WTC11 (cell line): ENCODE measurements around the gene EGR4. TPM values are rescaled to one million over a fixed set of nuclear protein-coding genes. Genes with fewer than 3 reads are reported as not detected.

Experiments used
- ATAC-seq: fragments of 200-7000 bp; cut with Tn5 transposase; 2 replicates; pipeline ENCODE4 v1.10.0; 2021; ENCODE audit warnings: mild to moderate bottlenecking, moderate library complexity
- Bru-seq: library from RNA; stranded (reverse); fragments of 400-500 nt; gene quantifications from one replicate; lab custom pipeline; 2021; lab: Mats Ljungman, UMichigan
- CTCF ChIA-PET: fragments of 300-600 bp; sonication (Branson Sonifier 250); formaldehyde crosslinking; loops from one replicate; lab custom pipeline; 2021; ENCODE audit warnings: antibody characterized with exemption; lab: Charles Lee
- POLR2A ChIA-PET: fragments of 350-600 bp; sonication (Branson Sonifier 250); formaldehyde crosslinking; loops from one replicate; lab custom pipeline; 2021; ENCODE audit warnings: antibody characterized with exemption; lab: Charles Lee
- DNase-seq: peaks from one replicate; pipeline ENCODE4 v3.0.0; 2021; ENCODE audit warnings: low spot score
- H3K27ac Mint-ChIP-seq: 2 replicates; pipeline ENCODE4 v1.8.0; 2021; ENCODE audit warnings: mixed read lengths
- H3K27me3 Mint-ChIP-seq: 2 replicates; pipeline ENCODE4 v1.8.0; 2021; ENCODE audit warnings: low read depth, mild to moderate bottlenecking, moderate library complexity, mixed read lengths
- H3K36me3 Mint-ChIP-seq: 2 replicates; pipeline ENCODE4 v1.8.0; 2021; ENCODE audit warnings: mixed read lengths
- H3K4me1 Mint-ChIP-seq: 2 replicates; pipeline ENCODE4 v1.8.0; 2022; ENCODE audit warnings: mixed read lengths
- H3K4me3 Mint-ChIP-seq: 2 replicates; pipeline ENCODE4 v1.8.0; 2021; ENCODE audit warnings: mild to moderate bottlenecking, moderate library complexity, mixed read lengths
- H3K9me3 Mint-ChIP-seq: 2 replicates; pipeline ENCODE4 v1.8.0; 2021; ENCODE audit warnings: mixed read lengths
- CREM ChIP-seq: sonication (generic); formaldehyde crosslinking; IDR thresholded peaks from 2 replicates; pipeline ENCODE4 v1.8.1; 2022; ENCODE audit warnings: mild to moderate bottlenecking, missing genetic modification reagents, moderate library complexity
- E2F5 ChIP-seq: sonication (generic); formaldehyde crosslinking; IDR thresholded peaks from 2 replicates; pipeline ENCODE4 v1.8.1; 2022; ENCODE audit warnings: mild to moderate bottlenecking, moderate library complexity, missing genetic modification reagents
- EMX1 ChIP-seq: fragments of 250-450 bp; sonication (Bioruptor Pico); IDR thresholded peaks from 2 replicates; pipeline ENCODE4 v1.8.0; 2021; ENCODE audit warnings: mild to moderate bottlenecking
- FOXK1 ChIP-seq: sonication (generic); formaldehyde crosslinking; IDR thresholded peaks from 2 replicates; pipeline ENCODE4 v1.8.0; 2022; ENCODE audit warnings: mild to moderate bottlenecking, moderate library complexity, missing genetic modification reagents
- FOXP1 ChIP-seq: sonication (generic); formaldehyde crosslinking; IDR thresholded peaks from 2 replicates; pipeline ENCODE4 v1.8.0; 2022; ENCODE audit warnings: missing genetic modification reagents, mild to moderate bottlenecking, moderate library complexity, borderline replicate concordance
- FOXP4 ChIP-seq: sonication (generic); formaldehyde crosslinking; IDR thresholded peaks from 2 replicates; pipeline ENCODE4 v1.8.0; 2022; ENCODE audit warnings: mild to moderate bottlenecking, missing genetic modification reagents
- HMGXB4 ChIP-seq: sonication (generic); formaldehyde crosslinking; IDR thresholded peaks from 2 replicates; pipeline ENCODE4 v1.8.1; 2023; ENCODE audit warnings: mild to moderate bottlenecking, moderate library complexity, missing genetic modification reagents
- JUN ChIP-seq: sonication (generic); formaldehyde crosslinking; IDR thresholded peaks from 2 replicates; pipeline ENCODE4 v1.8.0; 2023; ENCODE audit warnings: mild to moderate bottlenecking, missing genetic modification reagents
- NFYB ChIP-seq: sonication (generic); formaldehyde crosslinking; conservative IDR thresholded peaks from 2 replicates; pipeline ENCODE4 v1.8.0; 2022; ENCODE audit warnings: low read depth, missing genetic modification reagents
- PREB ChIP-seq: sonication (generic); formaldehyde crosslinking; IDR thresholded peaks from 2 replicates; pipeline ENCODE4 v1.8.1; 2022; ENCODE audit warnings: mild to moderate bottlenecking, missing genetic modification reagents, moderate library complexity, borderline replicate concordance
- SP1 ChIP-seq: sonication (generic); formaldehyde crosslinking; conservative IDR thresholded peaks from 2 replicates; pipeline ENCODE4 v1.8.1; 2022; ENCODE audit warnings: missing genetic modification reagents
- TP53 ChIP-seq: sonication (generic); formaldehyde crosslinking; IDR thresholded peaks from 2 replicates; pipeline ENCODE4 v1.8.1; 2023; ENCODE audit warnings: mild to moderate bottlenecking, missing genetic modification reagents
- ZNF281 ChIP-seq: sonication (generic); formaldehyde crosslinking; IDR thresholded peaks from 2 replicates; pipeline ENCODE4 v1.8.0; 2023; ENCODE audit warnings: mild to moderate bottlenecking, missing genetic modification reagents
- long read RNA-seq, 3 experiments: library from RNA in 1 of 3; library from capped mRNA in 1 of 3; library from polyadenylated mRNA in 1 of 3; unstranded in 2 of 3; stranded (forward) in 1 of 3; transcript quantifications; one replicate each; pipeline ENCODE4 v2.0.0, GENCODE V29; 2021
- total RNA-seq: library from RNA; stranded (reverse); gene quantifications from 3 replicates; pipeline ENCODE4 v1.2.3, GENCODE V29; 2021

Gene EGR4
- total RNA-seq (0.09 to 0.14 TPM (median 0.13 TPM) in 3 replicates), Bru-seq, nascent RNA (not detected)
- long read RNA-seq, experiment 1 = 0 reads
- long read RNA-seq, experiment 2 = 0 reads
- long read RNA-seq, experiment 3 = 0 reads

GRCh38 chr2:73293534-73294171, at the start of gene EGR4:
TSS of gene EGR4 (minus strand) at chr2:73293548. CDS start at chr2:73293317, 231 bp downstream.
- POLR2A ChIA-PET = interaction anchor here (1.1 kb wide), 1 partner anchor 59 kb away, joined by 3 read pairs; the partner anchor contains the start of gene CCT7

GRCh38 chr2:73341039-73341438, 47.7 kb upstream of the EGR4 start:
- H3K9me3 Mint-ChIP-seq = no peaks in the 10 kb centered on the region
- TF ChIP-seq PREB (CRISPR knock-in tag) = no peak
- TF ChIP-seq EMX1 (CRISPR knock-in tag) = no peak
- TF ChIP-seq ZNF281 (CRISPR knock-in tag) = no peak
- TF ChIP-seq JUN (CRISPR knock-in tag) = no peak
- ChIA-PET CTCF (interaction anchor here (1.0 kb wide), 1 partner anchor 19 kb away, joined by 4 read pairs; no protein-coding TSS in a partner anchor), POLR2A (interaction anchor here (1.0 kb wide), 1 partner anchor 45 kb away, joined by 3 read pairs; the partner anchor contains the start of gene ALMS1)
- no peak overlapping the region for H3K4me3 Mint-ChIP-seq
- no peak for DNase-seq
- peaks cover 12% of the 10 kb centered on the region for H3K27me3 Mint-ChIP-seq
- no peak overlapping the region for H3K27ac Mint-ChIP-seq
- no peaks in the 10 kb centered on the region for H3K4me1 Mint-ChIP-seq
- no peak for ATAC-seq
- no peaks in the 10 kb centered on the region for H3K36me3 Mint-ChIP-seq

More at GRCh38 chr2:73293534-73294171, at the start of gene EGR4:
- DNase-seq (peak; percentile 88), ATAC-seq (peak; percentile 72)
- Mint-ChIP-seq H3K36me3 (no peaks in the 10 kb centered on the region), H3K27me3 (peaks cover 97% of the 10 kb centered on the region), H3K9me3 (no peaks in the 10 kb centered on the region), H3K4me3 (peak within 1 kb of the TSS; percentile 68), H3K27ac (no peak within 1 kb of the TSS), H3K4me1 (peaks cover 2% of the 10 kb centered on the region; the same call in 1 of the 2 replicates)
- CTCF ChIA-PET = interaction anchor here (0.6 to 3.9 kb wide), 14 partner anchors 8 to 476 kb away, joined by 3 to 20 read pairs (median 4); partner anchors contain the start of genes FBXO41, PRADC1 and SPR
- TF ChIP-seq CREM (CRISPR knock-in tag) = peak; percentile 90
- TF ChIP-seq FOXK1 (CRISPR knock-in tag) = peak; percentile 97
- 0 out of 2 replicates have a peak, but pooled peaks have one; percentile 20 for TF ChIP-seq FOXP4
- TF ChIP-seq SP1 (CRISPR knock-in tag) = peak; percentile 62
- no peak for TF ChIP-seq TP53 (CRISPR knock-in tag)
- TF ChIP-seq NFYB (CRISPR knock-in tag) = no peak
- no peak for TF ChIP-seq HMGXB4 (CRISPR knock-in tag)
- peak; percentile 85; the same call in 1 of the 2 replicates for TF ChIP-seq E2F5 (CRISPR knock-in tag)
- peak; percentile 22; the same call in 1 of the 2 replicates for TF ChIP-seq FOXP1 (CRISPR knock-in tag)
